Measurements from ENCODE around the gene ARMH4. TPM values are rescaled to one million over a fixed set of nuclear protein-coding genes. Genes with fewer than 3 reads are reported as not detected.

Gene ARMH4
- total and polyA plus RNA-seq, 4 donors: 0.40 to 14.2 (median 1.1) TPM

GRCh38 chr14:58100735-58101368, 51.2 kb downstream of the ARMH4 start:
- 92 to 93% methylated on average over 4 of the region's 4 CpGs for WGBS, 2 donors
- H3K4me1 ChIP-seq (ENCODE audit: control insufficient read depth in 5 of 5, insufficient read depth in 5 of 5, low read length in 5 of 5): peaks cover 0 to 6% (median 0%) of the 10 kb centered on the region in 5 donors
- no peak overlapping the region for H3K27ac ChIP-seq (ENCODE audit: low read depth in 1 of 2, low read length in 1 of 2)
- no peak for TF ChIP-seq CTCF (IDR thresholded peaks at IDR 0.05; ENCODE audit: control extremely low read depth, extremely low read depth)
- H3K4me3 ChIP-seq: no peak overlapping the region
- peaks cover 0 to 1% (median 0%) of the 10 kb centered on the region in 4 donors for H3K9me3 ChIP-seq (ENCODE audit: control insufficient read depth in 4 of 4, insufficient read depth in 3 of 4, low read length in 3 of 4)
- ATAC-seq (ENCODE audit: insufficient read depth, low FRiP score): no peak
- peaks cover 0 to 3% (median 0%) of the 10 kb centered on the region in 4 donors for H3K36me3 ChIP-seq (ENCODE audit: control insufficient read depth in 4 of 4, insufficient read depth in 4 of 4, low read length in 4 of 4)
- no peak for DNase-seq
- peaks cover 0 to 2% (median 0%) of the 10 kb centered on the region in 3 donors for H3K27me3 ChIP-seq (ENCODE audit: control insufficient read depth in 3 of 3, insufficient read depth in 3 of 3, low read length in 2 of 3)
- H3K9ac ChIP-seq (ENCODE audit: insufficient read depth in 1 of 2, low read length in 2 of 2): no peak overlapping the region

DNA sequence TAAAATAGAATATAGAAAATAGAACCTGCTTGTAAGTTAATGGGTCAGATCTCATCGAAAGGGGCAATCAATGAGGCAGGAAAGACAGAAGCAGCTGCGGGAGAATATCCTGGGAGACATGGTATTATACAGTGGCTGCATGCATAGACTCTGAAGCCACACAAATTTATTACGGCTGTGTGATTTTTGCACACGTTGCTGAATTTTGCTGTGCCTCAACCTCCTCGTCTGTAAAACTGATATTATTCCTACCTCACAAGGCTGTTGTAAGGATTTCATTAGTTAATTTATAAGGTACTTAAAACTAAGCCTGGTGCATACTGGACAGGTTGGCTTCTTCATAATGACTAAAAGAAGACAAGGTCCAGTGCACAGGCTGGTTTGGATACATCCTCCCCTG, 52.3 kb downstream of the ARMH4 start:
- Histone ChIP-seq H3K9me3 (ENCODE audit: control insufficient read depth in 4 of 4, insufficient read depth in 3 of 4, low read length in 3 of 4) (peaks cover 0 to 1% (median 0%) of the 10 kb centered on the region in 4 donors), H3K4me1 (ENCODE audit: control insufficient read depth in 5 of 5, insufficient read depth in 5 of 5, low read length in 5 of 5) (peaks cover 0 to 6% (median 0%) of the 10 kb centered on the region in 5 donors), H3K27ac (ENCODE audit: low read depth in 1 of 2, low read length in 1 of 2) (peak overlapping the region in 1 of 2 donors; percentile 66), H3K27me3 (ENCODE audit: control insufficient read depth in 3 of 3, insufficient read depth in 3 of 3, low read length in 2 of 3) (peaks cover 0 to 2% (median 0%) of the 10 kb centered on the region in 3 donors), H3K4me3 (no peak overlapping the region), H3K36me3 (ENCODE audit: control insufficient read depth in 4 of 4, insufficient read depth in 4 of 4, low read length in 4 of 4) (peaks cover 0 to 3% (median 0%) of the 10 kb centered on the region in 4 donors), H3K9ac (ENCODE audit: insufficient read depth in 1 of 2, low read length in 2 of 2) (no peak overlapping the region)
- no peak for ATAC-seq (ENCODE audit: insufficient read depth, low FRiP score)
- no peak for DNase-seq
- WGBS, 2 donors: 94 to 96% methylated on average over 5 of the region's 5 CpGs
- TF ChIP-seq CTCF (IDR thresholded peaks at IDR 0.05; ENCODE audit: control extremely low read depth, extremely low read depth): no peak

- peaks cover 0 to 2% (median 0%) of the 10 kb centered on the region in 3 donors for H3K27me3 ChIP-seq (ENCODE audit: control insufficient read depth in 3 of 3, insufficient read depth in 3 of 3, low read length in 2 of 3)
- H3K9ac ChIP-seq (ENCODE audit: insufficient read depth in 1 of 2, low read length in 2 of 2): no peak overlapping the region
- H3K27ac ChIP-seq (ENCODE audit: low read depth in 1 of 2, low read length in 1 of 2): no peak overlapping the region
- peaks cover 0 to 3% (median 0%) of the 10 kb centered on the region in 4 donors for H3K36me3 ChIP-seq (ENCODE audit: control insufficient read depth in 4 of 4, insufficient read depth in 4 of 4, low read length in 4 of 4)
- peaks cover 0 to 1% (median 0%) of the 10 kb centered on the region in 4 donors for H3K9me3 ChIP-seq (ENCODE audit: control insufficient read depth in 4 of 4, insufficient read depth in 3 of 4, low read length in 3 of 4)
- H3K4me1 ChIP-seq (ENCODE audit: control insufficient read depth in 5 of 5, insufficient read depth in 5 of 5, low read length in 5 of 5): peaks cover 0 to 6% (median 0%) of the 10 kb centered on the region in 5 donors
- H3K4me3 ChIP-seq: no peak overlapping the region
- TF ChIP-seq CTCF (IDR thresholded peaks at IDR 0.05; ENCODE audit: control extremely low read depth, extremely low read depth): no peak
- WGBS, 2 donors: 0 to 30% methylated on average over 1 of the region's 1 CpG
- ATAC-seq (ENCODE audit: insufficient read depth, low FRiP score) (peak; percentile 10), DNase-seq (no peak)
Observed at GRCh38 chr14:58098507-58098906, 53.5 kb downstream of the ARMH4 start.

All from lung (tissue), 12 donors.